ENCODE data around the gene ANO3.

DNA sequence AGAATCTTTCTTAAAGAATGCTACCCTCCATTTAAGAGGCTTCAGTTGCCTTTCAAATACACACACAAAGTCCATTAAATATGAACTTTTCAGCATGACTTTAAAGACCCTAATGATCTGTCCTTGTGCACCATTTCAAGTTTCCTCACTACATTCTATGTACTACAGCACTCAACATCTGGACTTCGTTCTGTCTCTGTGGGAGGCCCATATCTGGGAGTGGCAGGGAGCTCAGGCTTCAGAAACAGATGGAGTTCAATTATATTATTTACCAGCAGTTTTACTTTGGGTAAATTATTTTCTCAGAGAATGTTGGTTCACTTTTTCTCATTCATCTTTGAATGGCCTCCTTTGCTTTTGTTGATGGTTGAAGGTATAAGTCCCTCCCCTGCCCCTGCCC is 67.4 kb downstream of the ANO3 start:
- TF ChIP-seq, protein P1, sequence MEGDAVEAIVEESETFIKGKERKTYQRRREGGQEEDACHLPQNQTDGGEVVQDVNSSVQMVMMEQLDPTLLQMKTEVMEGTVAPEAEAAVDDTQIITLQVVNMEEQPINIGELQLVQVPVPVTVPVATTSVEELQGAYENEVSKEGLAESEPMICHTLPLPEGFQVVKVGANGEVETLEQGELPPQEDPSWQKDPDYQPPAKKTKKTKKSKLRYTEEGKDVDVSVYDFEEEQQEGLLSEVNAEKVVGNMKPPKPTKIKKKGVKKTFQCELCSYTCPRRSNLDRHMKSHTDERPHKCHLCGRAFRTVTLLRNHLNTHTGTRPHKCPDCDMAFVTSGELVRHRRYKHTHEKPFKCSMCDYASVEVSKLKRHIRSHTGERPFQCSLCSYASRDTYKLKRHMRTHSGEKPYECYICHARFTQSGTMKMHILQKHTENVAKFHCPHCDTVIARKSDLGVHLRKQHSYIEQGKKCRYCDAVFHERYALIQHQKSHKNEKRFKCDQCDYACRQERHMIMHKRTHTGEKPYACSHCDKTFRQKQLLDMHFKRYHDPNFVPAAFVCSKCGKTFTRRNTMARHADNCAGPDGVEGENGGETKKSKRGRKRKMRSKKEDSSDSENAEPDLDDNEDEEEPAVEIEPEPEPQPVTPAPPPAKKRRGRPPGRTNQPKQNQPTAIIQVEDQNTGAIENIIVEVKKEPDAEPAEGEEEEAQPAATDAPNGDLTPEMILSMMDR (IDR thresholded peaks at IDR 0.05), result no peak
- TF ChIP-seq POLR2A (IDR thresholded peaks at IDR 0.05), result no peak

Measured in uterus (tissue), 2 donors.